H1 (cell line): Measurements from ENCODE around the gene C1QTNF7. TPM values are rescaled to one million over a fixed set of nuclear protein-coding genes. Genes with fewer than 3 reads are reported as not detected.

ENCODE experiments used
- CTCF ChIA-PET: fragments of 300-600 bp; sonication (Branson Sonifier 250); formaldehyde crosslinking; loops from one replicate; lab custom pipeline; 2021; ENCODE audit not compliant: partially characterized antibody; lab: Charles Lee
- POLR2A ChIA-PET: fragments of 300-600 bp; sonication (Branson Sonifier 250); formaldehyde crosslinking; loops from one replicate; lab custom pipeline; 2021; ENCODE audit warnings: inconsistent platforms; ENCODE audit not compliant: partially characterized antibody; lab: Charles Lee
- DNase-seq, 2 experiments: peaks; one replicate each; pipeline versions ENCODE4 v3.0.0 to v3.0.0-alpha.2; 2010 to 2022; ENCODE audit warnings: low spot score in 2 of 2, low read depth in 1 of 2, mixed read lengths in 1 of 2
- FAIRE-seq: peaks from 2 replicates; lab custom pipeline; 2011; peaks lifted over from hg19 to GRCh38; lab: Jason Lieb, UNC
- H2AFZ ChIP-seq: 2 replicates; pipeline ENCODE4 v1.8.1; 2012; ENCODE audit warnings: low read length, inconsistent platforms
- H2AK5ac ChIP-seq: 2 replicates; pipeline ENCODE4 v1.6.1; 2013; ENCODE audit warnings: low read depth, low read length
- H2BK120ac ChIP-seq: replicated peaks from 2 replicates; pipeline ENCODE3; 2013; ENCODE audit warnings: low read depth, low read length, inconsistent platforms
- H2BK12ac ChIP-seq: 2 replicates; pipeline ENCODE4 v1.6.1; 2013; ENCODE audit warnings: low read depth, low read length
- H2BK15ac ChIP-seq: 2 replicates; pipeline ENCODE4 v1.6.1; 2013; ENCODE audit warnings: low read length
- H2BK20ac ChIP-seq: 2 replicates; pipeline ENCODE4 v1.6.1; 2013; ENCODE audit warnings: low read length
- H2BK5ac ChIP-seq: 2 replicates; pipeline ENCODE4 v1.6.1; 2013; ENCODE audit warnings: low read depth, low read length
- H3K14ac ChIP-seq: 2 replicates; pipeline ENCODE4 v1.6.1; 2013; ENCODE audit warnings: inconsistent platforms; ENCODE audit not compliant: insufficient read length
- H3K18ac ChIP-seq: 2 replicates; pipeline ENCODE4 v1.6.1; 2013; ENCODE audit warnings: low read length; ENCODE audit errors: extremely low read depth
- H3K23ac ChIP-seq: 2 replicates; pipeline ENCODE4 v1.6.1; 2013; ENCODE audit warnings: inconsistent platforms; ENCODE audit not compliant: insufficient read length
- H3K23me2 ChIP-seq: 2 replicates; pipeline ENCODE4 v1.6.1; 2013; ENCODE audit warnings: low read depth, low read length
- H3K27ac ChIP-seq: 2 replicates; pipeline ENCODE4 v1.6.1; 2011; ENCODE audit warnings: low read depth, low read length, inconsistent platforms
- H3K27me3 ChIP-seq, 4 experiments: replicated peaks in 1 of 4; 1 replicate in 1 of 4; 2 replicates in 3 of 4; pipeline versions ENCODE4 v1.6.1 to v1.8.1; 2011 to 2013; ENCODE audit warnings: low read length in 3 of 4, mild to moderate bottlenecking in 3 of 4, inconsistent platforms in 2 of 4, mixed read lengths in 2 of 4, moderate library complexity in 1 of 4; ENCODE audit not compliant: control insufficient read depth in 3 of 4, insufficient read depth in 3 of 4; ENCODE audit errors: extremely low read depth in 1 of 4
- H3K36me3 ChIP-seq, 4 experiments: 2 replicates each; pipeline versions ENCODE4 v1.6.1 to v1.8.1; 2011 to 2013; ENCODE audit warnings: mild to moderate bottlenecking in 4 of 4, low read length in 3 of 4, moderate library complexity in 2 of 4, control low read depth in 1 of 4, inconsistent platforms in 1 of 4; ENCODE audit not compliant: insufficient read depth in 4 of 4, control insufficient read depth in 2 of 4
- H3K4ac ChIP-seq: replicated peaks from 2 replicates; pipeline ENCODE3; 2013; ENCODE audit warnings: low read length, low read depth, mixed read lengths, inconsistent platforms; ENCODE audit not compliant: insufficient read length
- H3K4me1 ChIP-seq, 4 experiments: replicated peaks in 1 of 4; 1 replicate in 1 of 4; 2 replicates in 3 of 4; pipeline versions ENCODE4 v1.6.1 to v1.8.1; 2011 to 2013; ENCODE audit warnings: low read length in 3 of 4, inconsistent platforms in 2 of 4, mixed read lengths in 1 of 4; ENCODE audit not compliant: insufficient read depth in 4 of 4, control insufficient read depth in 3 of 4
- H3K4me2 ChIP-seq, 2 experiments: 2 replicates each; pipeline versions ENCODE4 v1.6.1 to v1.8.1; 2011 to 2013; ENCODE audit warnings: low read depth in 2 of 2, low read length in 2 of 2, control low read depth in 1 of 2, inconsistent platforms in 1 of 2, mild to moderate bottlenecking in 1 of 2; ENCODE audit not compliant: insufficient read depth in 1 of 2
- H3K4me3 ChIP-seq, 4 experiments: fragments of 200-600, 300-600 bp in 1 of 4; sonication (generic), shearing (Covaris generic), sonication (Bioruptor Twin) in 1 of 4; 2 replicates each; pipeline versions ENCODE4 v1.5.1 to v1.8.1; 2011 to 2016; ENCODE audit warnings: low read length in 4 of 4, low read depth in 3 of 4, control low read depth in 2 of 4, inconsistent platforms in 2 of 4, mild to moderate bottlenecking in 2 of 4, mixed read lengths in 1 of 4, moderate library complexity in 1 of 4; ENCODE audit not compliant: insufficient read depth in 2 of 4; ENCODE audit errors: extremely low read depth in 1 of 4
- H3K56ac ChIP-seq: replicated peaks from 2 replicates; pipeline ENCODE3; 2013; ENCODE audit warnings: low read depth, mild to moderate bottlenecking, mixed read lengths, low read length, inconsistent platforms; ENCODE audit not compliant: insufficient read length
- H3K79me1 ChIP-seq: 2 replicates; pipeline ENCODE4 v1.6.1; 2013; ENCODE audit warnings: low read depth, low read length, control low read depth
- H3K79me2 ChIP-seq, 2 experiments: 2 replicates each; pipeline versions ENCODE4 v1.6.1 to v1.8.1; 2012 to 2013; ENCODE audit warnings: low read length in 2 of 2, mild to moderate bottlenecking in 2 of 2, inconsistent platforms in 1 of 2; ENCODE audit not compliant: insufficient read depth in 2 of 2, control insufficient read depth in 1 of 2
- H3K9ac ChIP-seq, 4 experiments: replicated peaks in 1 of 4; 1 replicate in 1 of 4; 2 replicates in 3 of 4; pipeline versions ENCODE4 v1.6.1 to v1.8.1; 2011 to 2013; ENCODE audit warnings: low read depth in 3 of 4, low read length in 3 of 4, control low read depth in 2 of 4, mild to moderate bottlenecking in 2 of 4, moderate library complexity in 2 of 4, inconsistent platforms in 1 of 4; ENCODE audit errors: extremely low read depth in 1 of 4
- H3K9me3 ChIP-seq, 2 experiments: 2 replicates each; pipeline versions ENCODE4 v1.6.1 to v1.8.1; 2012 to 2013; ENCODE audit warnings: mild to moderate bottlenecking in 2 of 2, moderate library complexity in 2 of 2, control low read depth in 1 of 2, inconsistent platforms in 1 of 2, low read depth in 1 of 2, low read length in 1 of 2, mixed read lengths in 1 of 2; ENCODE audit not compliant: insufficient read depth in 2 of 2
- H4K20me1 ChIP-seq, 2 experiments: replicated peaks in 1 of 2; 2 replicates each; pipeline versions ENCODE3 to v1.8.1; 2011 to 2013; ENCODE audit warnings: inconsistent platforms in 2 of 2, low read length in 2 of 2, mild to moderate bottlenecking in 1 of 2; ENCODE audit not compliant: insufficient read depth in 2 of 2, control insufficient read depth in 1 of 2
- H4K5ac ChIP-seq: 2 replicates; pipeline ENCODE4 v1.6.1; 2013; ENCODE audit warnings: low read length, low read depth, mixed read lengths, inconsistent platforms; ENCODE audit not compliant: insufficient read length
- H4K8ac ChIP-seq: 2 replicates; pipeline ENCODE4 v1.8.0; 2013; ENCODE audit warnings: mild to moderate bottlenecking, moderate library complexity, low read length, inconsistent platforms; ENCODE audit not compliant: insufficient read depth; ENCODE audit errors: extremely low read depth
- H4K91ac ChIP-seq: replicated peaks from 2 replicates; pipeline ENCODE3; 2013; ENCODE audit warnings: low read length, mixed read lengths, inconsistent platforms; ENCODE audit not compliant: insufficient read length
- CBX8 ChIP-seq: fragments of 300-800, 300-1000 bp; sonication (generic); IDR thresholded peaks from 2 replicates; pipeline ENCODE4 v1.7.1; 2016; ENCODE audit warnings: low read depth, low read length, borderline replicate concordance
- FOSL1 ChIP-seq: IDR thresholded peaks from 2 replicates; pipeline ENCODE4 v1.6.1; 2011; ENCODE audit warnings: mild to moderate bottlenecking, low read depth, low read length, moderate library complexity; ENCODE audit not compliant: insufficient read depth
- WGBS, 2 experiments: shearing (Covaris generic) in 1 of 2; methylation state at CpG; one replicate each; pipeline versions ENCODE4 v1.1.6 to v1.1.7; 2013 to 2015; ENCODE audit warnings: low lambda C conversion rate in 2 of 2, mixed read lengths in 2 of 2, inconsistent platforms in 1 of 2, low coverage in 1 of 2, missing lambda C conversion rate in 1 of 2; ENCODE audit not compliant: insufficient replicate concordance in 2 of 2, insufficient coverage in 1 of 2, insufficient read length in 1 of 2; ENCODE audit errors: extremely low coverage in 1 of 2, missing lambda C conversion rate in 1 of 2; 5-methylcytosine and 5-hydroxymethylcytosine counted together
- polyA plus RNA-seq, 7 experiments: library from polyadenylated mRNA; depleted of rRNA in 3 of 7; stranded (reverse) in 5 of 7; unstranded in 2 of 7; fragments of >200 nt in 5 of 7; fragments of 200-250 nt in 2 of 7; gene quantifications; 1 replicate in 5 of 7; 2 replicates in 1 of 7; 4 replicates in 1 of 7; pipeline versions ENCODE4 v1.2.1 to v1.2.3, GENCODE V29; 2011 to 2013; ENCODE audit warnings: missing spikeins in 2 of 7, mixed read lengths in 2 of 7
- total RNA-seq: library from RNA; stranded (reverse); fragmentation: NEBNext Ultra II Directional; extraction: Animal tissue kit (Norgen Biotek cat#: 25700); gene quantifications from 2 replicates; pipeline ENCODE4 v1.2.1, GENCODE V29; 2021

C1QTNF7 gene
- total and polyA plus RNA-seq, 2 of the 8 experiments (the other 6 are each of a cell fraction or from before 2014, with no cell fraction given), result not detected

DNA sequence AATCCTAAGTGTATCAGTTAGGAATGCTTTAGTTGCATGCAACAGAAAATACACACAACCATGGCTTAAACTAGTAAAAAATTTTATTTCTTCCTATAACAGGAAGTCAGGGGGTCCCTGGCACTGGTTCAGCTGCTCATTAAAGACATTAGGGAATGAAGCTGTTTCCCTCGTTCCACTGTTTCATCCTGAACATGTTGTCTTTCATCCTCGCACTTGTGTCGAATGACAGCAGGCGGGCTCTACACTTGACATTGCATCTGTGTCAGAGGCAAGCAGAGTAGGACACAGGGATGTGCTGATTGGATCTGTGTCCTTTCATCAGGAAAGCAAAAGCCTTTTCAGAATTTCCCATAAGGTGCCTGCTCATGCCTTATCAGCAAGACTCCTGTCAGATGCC is 22.8 kb upstream of the C1QTNF7 start:
- no peak for DNase-seq
- Histone ChIP-seq H3K23ac (no peak overlapping the region), H2BK15ac (no peak overlapping the region), H3K9me3 (no peaks in the 10 kb centered on the region), H4K91ac (no peak overlapping the region), H2BK5ac (no peak overlapping the region), H3K4me1 (peaks cover 0 to 3% (median 1%) of the 10 kb centered on the region in 4 experiments; a peak in 2 of 7 replicates), H3K23me2 (no peaks in the 10 kb centered on the region), H2AFZ (no peak overlapping the region), H2BK20ac (no peak overlapping the region), H3K36me3 (no peaks in the 10 kb centered on the region), H3K27me3 (no peaks in the 10 kb centered on the region), H3K4me2 (no peak overlapping the region), H2BK120ac (no peak overlapping the region), H4K5ac (no peak overlapping the region), H3K79me1 (no peaks in the 10 kb centered on the region), H4K8ac (no peak overlapping the region), H3K18ac (no peak overlapping the region), H3K27ac (no peak overlapping the region), H3K56ac (no peak overlapping the region), H3K4ac (no peak overlapping the region), H3K14ac (no peak overlapping the region), H2BK12ac (no peak overlapping the region), H3K4me3 (no peak overlapping the region), H4K20me1 (no peaks in the 10 kb centered on the region), H3K79me2 (no peaks in the 10 kb centered on the region), H2AK5ac (no peak overlapping the region), H3K9ac (no peak overlapping the region)
- TF ChIP-seq CBX8 (no peak), FOSL1 (no peak)
- CTCF ChIA-PET, result interaction anchor here (1.3 to 3.0 kb wide), 4 partner anchors 8 to 173 kb away, joined by 4 to 21 read pairs (median 6); no protein-coding TSS in a partner anchor
- POLR2A ChIA-PET, result no interaction called here
- WGBS, 2 experiments, result 93% methylated on average over 4 of the region's 4 CpGs; no CpG with 5 or more reads in 1 of the 2 experiments
- no peak for FAIRE-seq
